Activated T-cell treated with anti-CD3 and anti-CD28 coated beads, Interleukin-2, amount 50 U/mL, for 4 hours (primary cell): ENCODE data around the gene ZNF638. TPM values are rescaled to one million over a fixed set of nuclear protein-coding genes. Genes with fewer than 3 reads are reported as not detected.

Experiments used
- ATAC-seq, 2 donors: fragments of 200-7000 bp; cut with Tn5 transposase; one replicate each; pipeline ENCODE4 v1.10.0; 2021
- DNase-seq: peaks from one replicate; pipeline ENCODE4 v3.0.0-alpha.2; 2020
- H3K27me3 Mint-ChIP-seq: one replicate; pipeline ENCODE4 v1.8.0; 2021; ENCODE audit warnings: low read depth, mixed read lengths
- H3K36me3 Mint-ChIP-seq: one replicate; pipeline ENCODE4 v1.8.0; 2022; ENCODE audit warnings: mixed read lengths; ENCODE audit not compliant: insufficient read depth
- H3K4me1 Mint-ChIP-seq: one replicate; pipeline ENCODE4 v1.8.0; 2021; ENCODE audit warnings: low read depth, mixed read lengths
- H3K4me3 Mint-ChIP-seq: one replicate; pipeline ENCODE4 v1.8.0; 2021; ENCODE audit warnings: mild to moderate bottlenecking, moderate library complexity, mixed read lengths
- H3K9me3 Mint-ChIP-seq: one replicate; pipeline ENCODE4 v1.8.0; 2021; ENCODE audit warnings: mixed read lengths
- total RNA-seq, 3 donors: library from RNA; stranded (reverse); gene quantifications; one replicate each; pipeline ENCODE4 v1.2.1, GENCODE V29; 2021

The ZNF638 gene
- total RNA-seq, 3 donors from 2014 or later: 56.2 to 64.4 (median 59.3) TPM

DNA sequence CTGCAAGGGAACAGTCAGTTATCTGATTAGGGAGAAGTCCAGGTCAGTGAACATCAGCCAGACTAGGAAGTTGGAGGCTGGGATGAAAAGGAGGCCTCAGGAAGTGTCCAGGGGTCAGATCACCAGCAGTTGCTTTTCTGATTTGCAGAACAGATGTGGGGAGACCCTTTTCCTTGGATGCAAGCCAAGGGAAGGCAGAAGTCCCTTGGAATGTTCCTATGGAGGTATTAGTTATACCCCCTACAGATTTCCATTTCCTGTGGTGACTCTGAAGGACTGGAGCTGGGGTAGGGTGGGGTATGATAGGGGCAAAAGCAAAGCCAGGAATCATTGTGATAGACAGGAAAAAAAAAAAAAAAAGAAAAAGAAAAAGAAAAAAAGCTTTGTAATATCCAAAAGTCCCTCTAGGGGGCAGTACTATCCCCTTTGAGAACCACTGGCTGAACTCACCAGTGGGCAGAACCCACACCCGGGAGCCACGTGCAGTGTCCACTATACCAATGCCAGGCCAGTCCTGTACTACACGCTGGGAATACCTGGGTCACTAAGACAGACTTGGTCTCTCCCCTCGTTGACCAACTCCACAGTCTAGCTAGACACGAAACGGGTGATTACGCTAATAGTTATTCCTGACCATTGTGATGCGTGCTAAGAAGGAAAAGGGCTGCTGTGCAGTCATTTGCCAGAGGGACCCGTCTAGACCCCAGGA, 129.2 kb downstream of the ZNF638 start:
- H3K9me3 Mint-ChIP-seq: no peaks in the 10 kb centered on the region
- H3K36me3 Mint-ChIP-seq: no peaks in the 10 kb centered on the region
- DNase-seq: no peak
- H3K4me3 Mint-ChIP-seq: no peak overlapping the region
- H3K27me3 Mint-ChIP-seq: peaks cover 9% of the 10 kb centered on the region
- ATAC-seq: no peak
- no peaks in the 10 kb centered on the region for H3K4me1 Mint-ChIP-seq

DNA sequence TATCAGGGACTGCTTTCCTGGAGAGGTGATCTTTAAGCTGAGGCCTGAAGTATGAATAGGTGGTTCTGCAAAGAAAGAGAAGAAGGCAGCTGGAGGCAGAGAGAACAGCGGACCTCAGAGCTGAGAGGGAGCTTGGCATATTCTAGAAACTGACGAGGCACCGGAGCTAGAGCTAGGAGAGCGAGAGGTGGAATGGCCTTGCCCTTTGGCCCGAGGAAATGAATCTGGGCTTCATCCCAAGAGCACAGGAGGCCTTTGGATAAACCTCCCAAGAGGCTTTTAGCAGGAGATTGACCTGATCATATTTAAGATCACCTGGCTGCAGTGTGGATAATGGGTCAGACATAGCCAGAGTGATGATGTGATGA, 129.7 kb downstream of the ZNF638 start:
- Mint-ChIP-seq H3K36me3 (no peaks in the 10 kb centered on the region), H3K4me3 (no peak overlapping the region), H3K9me3 (no peaks in the 10 kb centered on the region)

DNA sequence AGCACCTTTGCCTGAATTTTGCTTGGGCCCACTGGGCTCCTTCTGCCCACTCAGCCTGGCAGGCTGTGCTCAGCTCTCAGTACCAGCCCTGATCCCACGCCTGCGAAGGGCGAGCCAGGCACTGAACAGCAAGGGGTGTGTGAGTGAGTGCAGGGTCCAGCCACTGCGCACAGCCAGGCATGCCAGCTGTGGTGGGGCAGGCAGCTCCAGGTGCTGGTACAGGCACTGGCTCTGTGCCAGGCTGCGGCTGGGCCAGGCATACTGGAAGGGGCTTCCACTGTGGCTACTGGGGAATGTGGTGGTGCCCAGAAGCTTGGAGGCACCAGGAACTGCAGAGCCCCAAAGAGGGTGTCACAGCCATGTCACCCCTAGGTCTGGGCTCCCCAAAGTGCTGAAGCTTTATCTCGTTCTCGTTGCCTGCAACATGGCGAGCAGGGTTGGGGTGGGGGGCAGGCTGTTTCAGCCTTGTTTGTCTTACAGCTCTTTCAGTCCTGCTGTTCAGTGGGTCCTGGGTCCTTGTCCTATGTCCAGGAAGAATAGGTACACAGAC, 130.5 kb downstream of the ZNF638 start:
- H3K4me1 Mint-ChIP-seq: peaks cover 2% of the 10 kb centered on the region
- H3K36me3 Mint-ChIP-seq: no peaks in the 10 kb centered on the region
- ATAC-seq: no peak
- DNase-seq: no peak
- H3K27me3 Mint-ChIP-seq: peaks cover 4% of the 10 kb centered on the region
- no peak overlapping the region for H3K4me3 Mint-ChIP-seq
- no peaks in the 10 kb centered on the region for H3K9me3 Mint-ChIP-seq

More for the DNA sequence above, 129.7 kb downstream of the ZNF638 start:
- Mint-ChIP-seq H3K27me3 (peaks cover 6% of the 10 kb centered on the region), H3K4me1 (no peaks in the 10 kb centered on the region)
- ATAC-seq (no peak), DNase-seq (no peak)

DNA sequence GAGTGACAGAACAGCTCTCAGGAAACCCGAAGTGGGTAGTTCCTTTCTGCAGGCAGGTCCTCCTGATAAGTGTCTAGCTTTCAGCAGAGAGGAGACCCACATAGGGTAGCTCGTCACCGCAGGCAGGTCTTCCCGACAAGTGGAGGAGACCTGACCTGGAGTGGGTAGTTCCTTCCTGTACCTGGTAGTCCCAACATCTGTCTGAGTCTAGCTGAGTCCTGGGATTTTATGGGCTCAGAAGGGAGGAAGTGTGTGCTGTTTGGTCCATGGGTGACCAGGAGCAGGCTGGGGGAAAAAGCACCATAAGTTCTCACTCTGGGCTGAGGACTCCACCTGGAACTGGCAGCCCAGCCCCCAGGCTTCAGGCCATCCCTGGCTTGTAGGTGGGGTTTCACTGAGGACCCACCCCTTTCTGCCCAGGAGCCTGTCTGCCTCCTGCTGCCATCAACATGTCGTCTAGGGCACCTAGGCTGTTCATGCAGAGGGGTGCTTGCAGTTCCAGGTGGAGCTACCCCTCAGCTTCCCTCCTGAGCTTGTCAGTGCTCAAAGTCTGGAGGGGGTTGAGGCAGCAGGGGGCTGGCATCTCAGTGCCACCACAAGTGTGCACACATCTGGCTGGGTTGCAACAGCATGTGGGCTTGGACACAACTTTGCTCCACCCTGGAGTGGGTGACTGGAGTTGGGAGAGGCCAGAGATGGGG, 131.2 kb downstream of the ZNF638 start:
- H3K4me1 Mint-ChIP-seq: peaks cover 6% of the 10 kb centered on the region
- no peaks in the 10 kb centered on the region for H3K36me3 Mint-ChIP-seq
- peaks cover 8% of the 10 kb centered on the region for H3K27me3 Mint-ChIP-seq
- H3K9me3 Mint-ChIP-seq: no peaks in the 10 kb centered on the region
- no peak overlapping the region for H3K4me3 Mint-ChIP-seq
- DNase-seq: no peak
- no peak for ATAC-seq

DNA sequence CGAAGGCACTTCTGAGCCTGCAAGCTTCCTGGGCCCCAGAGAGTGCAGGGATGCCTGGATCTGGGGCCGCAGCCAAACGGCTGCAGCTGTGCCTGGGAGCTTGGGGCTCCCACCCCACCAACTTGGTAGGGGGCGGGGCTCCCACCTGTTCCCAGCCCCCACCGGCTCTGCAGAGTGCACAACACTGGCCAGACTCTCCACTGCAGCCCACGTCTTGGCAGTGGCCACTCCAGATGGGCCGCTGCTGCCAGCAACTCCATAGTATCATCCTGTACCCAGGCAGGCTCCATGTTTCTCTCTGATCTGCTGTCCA, 131.7 kb downstream of the ZNF638 start:
- ATAC-seq (no peak), DNase-seq (no peak)
- Mint-ChIP-seq H3K36me3 (no peaks in the 10 kb centered on the region), H3K4me1 (peaks cover 6% of the 10 kb centered on the region), H3K9me3 (no peaks in the 10 kb centered on the region), H3K27me3 (peaks cover 8% of the 10 kb centered on the region), H3K4me3 (no peak overlapping the region)

DNA sequence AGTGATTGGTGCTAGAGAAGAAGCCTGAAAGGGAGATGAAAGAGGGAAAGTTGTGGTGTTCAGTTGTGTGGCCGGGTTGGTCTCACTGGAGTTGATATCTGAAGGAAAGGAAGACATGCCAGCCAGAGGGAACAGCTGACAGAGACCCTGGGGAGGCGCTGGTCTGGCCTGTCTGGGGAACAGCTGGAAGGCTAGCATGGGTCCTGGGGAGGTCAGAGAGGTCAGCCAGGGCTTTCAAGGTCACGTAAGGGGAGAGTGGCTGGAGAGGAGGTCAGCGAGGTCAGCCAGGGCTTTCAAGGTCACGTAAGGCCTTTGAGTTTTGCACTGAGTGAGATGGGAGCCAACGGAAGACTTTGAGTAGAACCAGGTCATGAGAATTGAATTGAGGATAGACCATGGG, 132.8 kb downstream of the ZNF638 start:
- peaks cover 6% of the 10 kb centered on the region for H3K4me1 Mint-ChIP-seq
- no peak for ATAC-seq
- H3K4me3 Mint-ChIP-seq: no peak overlapping the region
- H3K27me3 Mint-ChIP-seq: peaks cover 17% of the 10 kb centered on the region
- no peaks in the 10 kb centered on the region for H3K36me3 Mint-ChIP-seq
- H3K9me3 Mint-ChIP-seq: no peaks in the 10 kb centered on the region
- no peak for DNase-seq

DNA sequence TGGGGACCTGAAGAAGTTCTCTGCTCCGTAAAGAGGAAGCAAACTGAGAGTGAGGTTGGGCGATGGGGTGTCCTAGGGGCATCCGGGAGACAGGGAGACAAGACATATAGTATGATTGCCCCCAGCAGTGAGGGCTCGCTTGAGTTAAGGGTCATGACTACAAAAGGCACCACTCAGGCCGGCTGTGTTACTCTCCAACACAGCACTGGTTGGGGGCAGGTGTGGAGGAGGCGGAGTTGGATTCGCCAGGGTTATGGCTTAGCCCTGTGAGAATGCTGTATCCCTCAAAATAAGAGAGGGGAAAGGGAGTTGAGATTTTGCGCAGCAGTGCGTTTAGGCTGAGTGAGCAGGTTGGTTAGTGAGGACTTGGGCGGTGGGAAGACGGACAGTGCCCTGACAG, 133.8 kb downstream of the ZNF638 start:
- H3K4me3 Mint-ChIP-seq: no peak overlapping the region
- H3K27me3 Mint-ChIP-seq: peaks cover 26% of the 10 kb centered on the region
- no peaks in the 10 kb centered on the region for H3K9me3 Mint-ChIP-seq
- peaks cover 6% of the 10 kb centered on the region for H3K4me1 Mint-ChIP-seq
- ATAC-seq (no peak), DNase-seq (no peak)
- H3K36me3 Mint-ChIP-seq: no peaks in the 10 kb centered on the region

DNA sequence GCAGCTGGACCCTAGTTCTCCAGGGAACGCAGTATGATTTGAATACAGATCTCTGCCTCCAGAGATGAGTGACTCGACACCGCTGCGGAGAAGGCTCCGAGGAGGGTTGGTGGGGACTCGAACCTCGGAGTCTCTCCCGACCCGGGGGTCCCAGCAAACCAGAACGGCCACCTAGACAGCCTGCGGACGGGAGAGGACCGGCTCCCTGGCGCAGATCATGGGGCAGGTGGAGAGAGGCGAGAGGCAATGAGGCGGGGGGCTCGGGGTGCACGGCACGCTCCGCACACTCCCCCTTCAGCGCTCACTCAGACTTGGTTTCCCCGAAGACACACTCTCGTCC, 134.3 kb downstream of the ZNF638 start:
- H3K36me3 Mint-ChIP-seq: no peaks in the 10 kb centered on the region
- H3K4me1 Mint-ChIP-seq: peaks cover 6% of the 10 kb centered on the region
- no peak overlapping the region for H3K4me3 Mint-ChIP-seq
- no peaks in the 10 kb centered on the region for H3K9me3 Mint-ChIP-seq
- DNase-seq (no peak), ATAC-seq (no peak)
- H3K27me3 Mint-ChIP-seq: peaks cover 26% of the 10 kb centered on the region

DNA sequence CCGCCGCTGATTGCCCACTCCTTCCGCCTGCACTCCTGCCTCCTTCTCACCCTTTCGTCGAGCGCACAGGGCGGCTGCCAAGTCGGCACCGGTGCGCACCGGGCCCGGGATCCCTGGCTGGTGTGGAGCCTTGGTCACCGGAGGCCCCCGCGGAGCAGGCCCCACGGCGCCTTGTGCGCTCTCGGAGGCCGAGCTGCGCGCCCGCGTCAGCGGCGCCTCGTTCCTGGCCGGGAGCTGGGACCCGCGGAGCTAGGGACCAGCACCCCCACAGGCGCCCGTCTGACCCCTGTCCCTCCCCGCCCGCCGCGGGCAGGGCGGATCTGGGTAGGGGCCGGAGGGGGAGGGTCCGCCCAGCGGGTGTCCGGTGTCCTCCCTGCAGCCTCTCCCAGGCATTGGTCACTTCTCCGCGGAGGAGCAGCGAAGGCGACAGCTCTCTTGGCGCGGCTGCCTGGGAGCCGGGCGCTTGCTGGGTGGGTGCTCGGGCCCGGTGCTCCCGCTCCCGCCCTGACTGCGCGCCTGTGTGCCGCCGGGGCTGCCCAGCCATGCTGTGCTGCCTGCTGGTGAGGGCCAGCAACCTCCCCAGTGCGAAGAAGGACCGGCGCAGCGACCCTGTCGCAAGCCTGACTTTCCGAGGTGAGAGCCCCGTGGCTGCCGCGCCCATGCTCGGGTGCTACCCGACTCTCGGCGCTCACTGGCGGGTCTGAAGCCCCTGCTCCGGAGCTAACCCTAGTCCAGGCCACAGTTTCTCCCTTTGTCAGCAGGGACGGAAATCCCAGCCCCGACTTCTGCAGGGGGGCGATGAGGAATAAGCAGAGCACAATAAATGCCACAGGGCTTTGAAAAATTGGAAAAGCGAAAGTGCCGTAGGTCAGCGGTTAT, 135.0 kb downstream of the ZNF638 start:
- Mint-ChIP-seq H3K9me3 (no peaks in the 10 kb centered on the region), H3K4me1 (peaks cover 6% of the 10 kb centered on the region), H3K36me3 (no peaks in the 10 kb centered on the region), H3K4me3 (peak overlapping the region; percentile 78), H3K27me3 (peaks cover 26% of the 10 kb centered on the region)
- no peak for DNase-seq
- ATAC-seq: peak; percentile 51 to 68

DNA sequence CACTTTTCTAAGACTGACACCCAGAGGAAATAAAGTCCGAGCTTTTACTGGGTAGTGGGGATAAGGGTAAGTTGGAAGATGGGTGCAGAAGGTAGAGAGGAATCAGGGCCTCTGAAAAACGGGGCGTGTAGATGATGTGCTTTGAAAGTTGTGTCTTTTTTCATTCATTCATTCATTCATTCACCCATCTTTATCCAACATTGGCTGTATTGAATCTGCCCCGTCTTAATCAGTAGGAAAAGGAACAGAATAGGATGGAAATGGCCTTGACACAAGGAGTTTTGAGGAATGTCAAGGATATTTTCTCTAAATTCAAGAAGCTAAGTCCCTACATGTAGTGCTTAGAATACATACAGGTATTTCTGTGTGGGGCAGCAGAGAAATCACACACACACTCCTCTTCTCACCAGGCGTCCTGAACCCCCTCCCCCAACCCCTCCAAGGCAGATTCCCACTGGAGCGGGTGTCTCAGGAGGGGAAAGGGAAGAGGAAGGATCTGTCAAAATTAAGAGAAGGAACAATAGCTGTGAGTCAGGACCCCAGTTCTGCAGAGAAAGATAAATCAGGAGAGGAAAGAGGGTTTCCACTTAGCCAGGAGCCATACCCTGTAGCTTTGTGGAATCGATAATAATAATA, 135.7 kb downstream of the ZNF638 start:
- DNase-seq (no peak), ATAC-seq (peak in 1 of 2 donors; percentile 9)
- peaks cover 26% of the 10 kb centered on the region for H3K27me3 Mint-ChIP-seq
- H3K36me3 Mint-ChIP-seq: no peaks in the 10 kb centered on the region
- peaks cover 6% of the 10 kb centered on the region for H3K4me1 Mint-ChIP-seq
- no peaks in the 10 kb centered on the region for H3K9me3 Mint-ChIP-seq
- peak overlapping the region; percentile 78 for H3K4me3 Mint-ChIP-seq

DNA sequence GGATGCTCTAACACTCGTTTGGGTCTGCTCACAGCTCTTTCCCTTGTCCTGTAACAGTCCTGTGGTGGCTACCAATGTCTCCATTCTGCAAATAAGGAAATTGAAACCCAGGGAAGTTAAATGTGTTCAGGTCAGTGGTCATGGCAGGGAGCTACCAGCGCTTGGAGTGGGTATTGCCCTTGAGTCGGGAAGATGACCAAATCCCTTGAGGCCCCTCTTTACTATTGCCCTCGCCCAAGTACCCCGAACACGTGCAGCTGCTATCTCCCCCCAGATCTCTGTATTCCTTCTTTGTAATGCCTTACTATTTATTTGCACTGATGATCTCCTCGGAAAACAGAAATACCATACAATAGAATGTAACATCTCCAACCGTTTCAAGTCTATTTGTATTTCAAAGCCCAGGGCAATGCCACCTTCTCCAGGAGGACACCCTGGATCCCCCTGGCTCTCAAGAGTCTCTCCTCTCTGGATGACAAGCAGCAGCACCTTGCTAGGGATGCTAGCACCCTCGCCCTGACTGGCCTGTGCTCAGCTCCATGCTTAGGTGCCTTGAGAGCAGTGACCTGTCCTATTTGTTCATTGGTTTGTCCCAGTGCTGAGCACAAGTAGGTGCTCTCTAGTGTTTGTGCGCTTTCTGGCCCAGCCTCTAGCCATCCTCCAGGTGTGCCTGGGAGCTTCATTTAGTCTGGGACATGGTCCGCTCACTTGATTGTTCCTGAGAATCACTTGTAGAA, 136.9 kb downstream of the ZNF638 start:
- Mint-ChIP-seq H3K9me3 (no peaks in the 10 kb centered on the region), H3K36me3 (no peaks in the 10 kb centered on the region), H3K4me3 (no peak overlapping the region), H3K27me3 (peaks cover 30% of the 10 kb centered on the region), H3K4me1 (peaks cover 6% of the 10 kb centered on the region)
- no peak for DNase-seq
- no peak for ATAC-seq

DNA sequence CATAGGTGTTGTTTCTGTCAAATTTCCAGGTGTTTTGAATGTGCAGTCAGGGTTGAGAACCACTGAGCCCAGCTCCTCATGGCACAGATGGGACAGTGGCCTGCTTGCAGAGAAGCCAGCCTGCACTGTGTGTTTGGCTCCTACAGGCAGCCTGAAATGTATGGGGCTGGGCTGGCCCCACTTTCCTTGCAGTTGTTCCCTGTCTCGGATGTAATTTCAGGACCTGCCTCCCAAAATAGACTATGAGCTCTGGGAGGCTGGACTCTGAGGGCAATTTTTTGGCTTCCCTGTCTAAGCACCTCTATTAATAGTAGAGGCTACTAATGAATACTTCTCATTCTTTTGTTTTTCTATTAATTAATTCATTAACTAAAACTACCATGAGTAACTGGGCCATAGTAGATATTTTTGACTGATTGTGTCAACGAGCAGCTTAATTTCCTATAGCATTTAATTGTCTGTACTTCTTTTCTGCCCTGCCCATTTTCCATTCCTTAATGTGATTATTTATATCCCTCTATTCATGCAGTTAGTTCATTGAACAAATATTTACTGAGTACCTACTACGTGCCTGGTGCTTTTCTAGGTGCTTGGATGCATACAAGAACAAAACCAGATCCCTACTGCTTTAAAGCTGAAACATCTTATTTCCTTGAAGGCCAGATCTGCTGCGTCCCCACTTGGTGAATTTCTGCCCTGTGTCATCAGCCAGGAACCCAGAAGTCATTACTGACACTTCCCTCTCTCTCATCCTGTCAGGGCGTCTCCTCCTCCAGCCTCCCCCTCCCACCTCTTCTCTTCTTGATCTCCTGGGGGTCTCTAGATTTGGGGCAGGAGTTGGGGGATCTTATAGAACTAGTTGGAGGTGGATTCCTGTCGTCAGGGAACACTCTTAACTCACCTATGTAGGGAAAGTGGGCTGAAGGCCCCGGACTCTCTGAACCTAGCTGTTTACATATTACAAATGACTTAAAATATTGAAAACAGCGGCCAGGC, 138.1 kb downstream of the ZNF638 start:
- no peaks in the 10 kb centered on the region for H3K9me3 Mint-ChIP-seq
- H3K4me1 Mint-ChIP-seq: peaks cover 6% of the 10 kb centered on the region
- H3K36me3 Mint-ChIP-seq: no peaks in the 10 kb centered on the region
- DNase-seq (no peak), ATAC-seq (no peak)
- H3K27me3 Mint-ChIP-seq: peaks cover 32% of the 10 kb centered on the region
- no peak overlapping the region for H3K4me3 Mint-ChIP-seq

DNA sequence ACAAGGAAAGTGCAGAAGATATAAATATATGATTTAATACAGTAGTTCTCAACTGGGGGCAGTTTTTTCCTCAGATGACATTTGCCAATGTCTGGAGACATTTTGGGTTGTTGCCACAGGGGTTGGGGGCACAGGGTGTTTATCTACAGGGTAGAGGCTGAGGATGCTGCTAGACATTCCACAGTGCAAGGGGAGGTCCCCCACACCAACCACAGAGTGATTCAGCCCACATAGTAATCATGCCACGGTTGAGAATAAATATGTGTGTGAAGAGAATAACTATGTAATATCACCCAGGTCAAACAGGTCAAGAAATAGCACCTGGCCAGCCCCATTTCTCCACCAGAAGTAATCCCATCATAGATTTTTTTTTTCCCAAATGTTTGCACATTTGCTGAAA, 139.7 kb downstream of the ZNF638 start:
- DNase-seq (no peak), ATAC-seq (no peak)
- H3K9me3 Mint-ChIP-seq: no peaks in the 10 kb centered on the region
- peaks cover 6% of the 10 kb centered on the region for H3K4me1 Mint-ChIP-seq
- peaks cover 32% of the 10 kb centered on the region for H3K27me3 Mint-ChIP-seq
- H3K36me3 Mint-ChIP-seq: no peaks in the 10 kb centered on the region
- no peak overlapping the region for H3K4me3 Mint-ChIP-seq
